Keratinocyte (primary cell): ENCODE measurements around the gene OR13C4.

Source experiments
- EZH2 ChIP-seq: IDR thresholded peaks from one replicate; pipeline ENCODE4 v1.6.1; 2012; ENCODE audit warnings: inconsistent platforms, mild to moderate bottlenecking, low read length, moderate library complexity
- TF ChIP-seq, protein P1 (sequence below), 3 experiments: IDR thresholded peaks in 1 of 3; conservative IDR thresholded peaks in 1 of 3; optimal IDR thresholded peaks in 1 of 3; 2 replicates in 2 of 3; 3 replicates in 1 of 3; pipeline versions ENCODE3 to v1.5.1; 2011; ENCODE audit warnings: low read length in 3 of 3, mild to moderate bottlenecking in 3 of 3, moderate library complexity in 2 of 3, control low read depth in 1 of 3, inconsistent platforms in 1 of 3; ENCODE audit not compliant: insufficient read depth in 2 of 3; ENCODE audit errors: extremely low read depth in 1 of 3

- TF ChIP-seq, protein P1, sequence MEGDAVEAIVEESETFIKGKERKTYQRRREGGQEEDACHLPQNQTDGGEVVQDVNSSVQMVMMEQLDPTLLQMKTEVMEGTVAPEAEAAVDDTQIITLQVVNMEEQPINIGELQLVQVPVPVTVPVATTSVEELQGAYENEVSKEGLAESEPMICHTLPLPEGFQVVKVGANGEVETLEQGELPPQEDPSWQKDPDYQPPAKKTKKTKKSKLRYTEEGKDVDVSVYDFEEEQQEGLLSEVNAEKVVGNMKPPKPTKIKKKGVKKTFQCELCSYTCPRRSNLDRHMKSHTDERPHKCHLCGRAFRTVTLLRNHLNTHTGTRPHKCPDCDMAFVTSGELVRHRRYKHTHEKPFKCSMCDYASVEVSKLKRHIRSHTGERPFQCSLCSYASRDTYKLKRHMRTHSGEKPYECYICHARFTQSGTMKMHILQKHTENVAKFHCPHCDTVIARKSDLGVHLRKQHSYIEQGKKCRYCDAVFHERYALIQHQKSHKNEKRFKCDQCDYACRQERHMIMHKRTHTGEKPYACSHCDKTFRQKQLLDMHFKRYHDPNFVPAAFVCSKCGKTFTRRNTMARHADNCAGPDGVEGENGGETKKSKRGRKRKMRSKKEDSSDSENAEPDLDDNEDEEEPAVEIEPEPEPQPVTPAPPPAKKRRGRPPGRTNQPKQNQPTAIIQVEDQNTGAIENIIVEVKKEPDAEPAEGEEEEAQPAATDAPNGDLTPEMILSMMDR (optimal IDR thresholded peaks at IDR 0.05 in 1 of 3, IDR thresholded peaks at IDR 0.05 in 1 of 3, conservative IDR thresholded peaks at IDR 0.05 in 1 of 3; ENCODE audit: extremely low read depth in 1 of 3, insufficient read depth in 2 of 3, low read length in 3 of 3): no peak
- TF ChIP-seq EZH2: no peak
Measured at GRCh38 chr9:104494808-104495207, 32.2 kb downstream of the OR13C4 start.
